ENCODE measurements around the gene KIAA0586. TPM values are rescaled to one million over a fixed set of nuclear protein-coding genes. Genes with fewer than 3 reads are reported as not detected.
"Not testable (repeated sequence)": the region's sequence is repeated elsewhere in the genome, so short reads cannot be mapped to it uniquely, and the experiment has no call there.

KIAA0586 gene
- total RNA-seq (2014; rRNA removed; shearing (Covaris generic)): 17.0 and 27.7 TPM in 2 replicates

- DNase-seq (ENCODE audit: low read depth): peak; percentile 98
Observed at GRCh38 chr14:58427281-58428117, at the start of gene KIAA0586, which contains the start of gene TIMM9. Gene KIAA0586 (plus strand): TSS chr14:58427719. CDS start chr14:58428265, 546 bp downstream. Gene TIMM9 (minus strand): TSS chr14:58427531. CDS start chr14:58411945, 15,586 bp downstream.

GRCh38 chr14:58390830-58391229 is 36.7 kb upstream of the KIAA0586 start:
- no peak for DNase-seq (ENCODE audit: low read depth)

- no peak for DNase-seq (ENCODE audit: low read depth)
Observed at GRCh38 chr14:58395562-58395811, 32.0 kb upstream of the KIAA0586 start.

GRCh38 chr14:58395812-58396788 is 31.4 kb upstream of the KIAA0586 start, which contains the start of gene TOMM20L:
Gene TOMM20L (plus strand): TSS chr14:58395930. CDS start chr14:58395958, 28 bp downstream.
- DNase-seq (ENCODE audit: low read depth): peak; percentile 68

DNA sequence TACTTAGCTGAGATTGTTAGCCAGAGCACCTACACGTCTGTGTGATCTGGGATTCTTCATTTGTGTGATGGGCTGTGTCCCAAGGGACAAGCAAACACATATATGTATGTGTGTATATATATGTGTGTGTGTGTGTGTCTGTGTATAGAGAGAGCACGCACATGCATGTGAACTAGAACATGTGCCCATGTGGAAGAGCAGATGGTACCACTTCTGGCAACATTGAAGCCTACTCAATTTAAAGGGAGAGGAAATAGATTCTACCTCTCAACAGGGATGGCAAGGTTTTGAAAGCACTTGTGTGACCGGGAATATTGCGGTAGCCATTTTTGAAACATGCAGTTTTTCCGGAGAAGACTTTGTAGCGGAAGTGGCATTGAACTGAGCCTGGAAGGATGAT is 30.4 kb upstream of the KIAA0586 start:
- DNase-seq (ENCODE audit: low read depth): no peak

DNA sequence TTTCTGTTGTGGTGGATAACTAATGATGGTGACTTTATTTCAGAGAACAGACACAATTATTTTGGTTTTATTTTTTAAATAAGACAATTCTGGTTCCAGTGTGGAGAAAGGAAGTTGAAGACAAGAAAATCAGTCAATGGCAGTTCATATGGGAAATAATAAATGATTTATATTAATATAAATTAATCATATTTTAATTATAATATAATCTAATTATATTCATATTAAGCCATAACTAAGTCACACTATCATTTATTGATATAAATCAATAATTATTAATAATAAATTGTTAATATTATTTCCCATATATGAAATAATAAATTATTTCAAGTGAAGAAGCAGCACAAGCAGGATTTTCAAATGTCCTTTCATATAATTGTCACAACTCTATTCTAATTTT is 29.0 kb upstream of the KIAA0586 start:
- DNase-seq (ENCODE audit: low read depth): no peak

- DNase-seq (ENCODE audit: low read depth): no peak
Observed at GRCh38 chr14:58398895-58399294, 28.6 kb upstream of the KIAA0586 start.

- no peak for DNase-seq (ENCODE audit: low read depth)
Observed at GRCh38 chr14:58401587-58401986, 25.9 kb upstream of the KIAA0586 start.

GRCh38 chr14:58408681-58409215 is 18.8 kb upstream of the KIAA0586 start:
- no peak for DNase-seq (ENCODE audit: low read depth)

DNA sequence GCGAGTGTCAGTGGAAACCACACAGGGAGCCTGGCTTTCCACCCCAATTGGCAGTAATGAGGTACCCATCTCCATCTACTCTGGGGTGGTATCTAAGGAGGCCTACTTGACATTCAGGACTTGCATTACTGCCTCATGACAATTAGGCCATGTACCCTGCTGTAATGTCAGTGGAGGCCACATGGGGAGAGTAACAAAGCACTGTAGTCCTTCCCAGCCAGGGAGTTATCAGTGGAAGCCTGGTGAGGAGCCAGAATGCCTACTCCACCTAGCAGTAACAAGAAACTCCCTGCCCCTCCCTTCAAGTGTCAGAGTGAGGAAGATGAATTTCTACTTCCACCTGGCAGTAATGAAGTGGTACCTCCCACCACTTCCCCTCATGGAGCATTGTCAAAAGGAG is 12.7 kb upstream of the KIAA0586 start:
- DNase-seq (ENCODE audit: low read depth): peak; percentile 5

- no peak for DNase-seq (ENCODE audit: low read depth)
Observed at GRCh38 chr14:58415636-58416547, 11.6 kb upstream of the KIAA0586 start.

DNA sequence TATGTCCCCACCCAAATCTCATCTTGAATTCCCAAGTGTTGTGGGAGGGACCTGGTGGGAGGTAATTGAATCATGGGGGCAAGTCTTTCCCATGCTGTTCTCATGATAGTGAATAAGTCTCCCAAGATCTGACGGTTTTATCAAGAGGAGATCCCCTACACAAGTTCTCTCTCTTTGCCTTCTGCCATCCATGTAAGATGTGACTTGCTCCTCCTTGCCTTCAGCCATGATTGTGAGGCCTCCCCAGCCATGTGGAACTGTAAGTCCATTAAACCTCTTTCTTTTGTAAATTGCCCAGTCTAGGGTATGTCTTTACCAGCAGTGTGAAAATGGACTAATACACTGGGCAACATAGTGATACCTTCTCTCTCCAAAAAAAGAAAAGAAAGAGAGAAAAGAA is 10.6 kb upstream of the KIAA0586 start:
- DNase-seq (ENCODE audit: low read depth): not testable (repeated sequence)

GRCh38 chr14:58426670-58427280 is 744 bp upstream of the KIAA0586 start:
- peak; percentile 56 for DNase-seq (ENCODE audit: low read depth)

GRCh38 chr14:58428118-58428683 is 682 bp downstream of the KIAA0586 start:
- peak; percentile 69 for DNase-seq (ENCODE audit: low read depth)

DNA sequence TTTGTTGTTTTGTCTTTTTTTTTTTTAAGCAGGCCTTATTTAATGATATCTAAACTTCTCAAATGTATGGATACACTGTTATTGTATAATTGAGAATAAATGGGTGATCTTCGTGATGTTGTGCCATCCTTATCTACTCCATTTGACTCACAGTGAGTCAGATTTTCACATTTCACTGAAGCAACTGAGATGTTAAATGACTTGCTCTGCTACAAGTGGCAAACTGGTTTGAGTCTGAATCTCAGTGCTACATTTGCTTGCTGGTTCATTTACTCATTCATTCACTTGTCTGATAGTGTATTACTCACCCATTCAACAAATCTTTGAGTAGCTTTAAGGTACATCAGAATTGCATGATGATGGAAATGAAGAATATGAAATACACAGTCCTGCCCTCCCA is 2.6 kb downstream of the KIAA0586 start:
- DNase-seq (ENCODE audit: low read depth): peak; percentile 58

- no peak for DNase-seq (ENCODE audit: low read depth)
Observed at GRCh38 chr14:58439476-58439875, 12.0 kb downstream of the KIAA0586 start.

DNA sequence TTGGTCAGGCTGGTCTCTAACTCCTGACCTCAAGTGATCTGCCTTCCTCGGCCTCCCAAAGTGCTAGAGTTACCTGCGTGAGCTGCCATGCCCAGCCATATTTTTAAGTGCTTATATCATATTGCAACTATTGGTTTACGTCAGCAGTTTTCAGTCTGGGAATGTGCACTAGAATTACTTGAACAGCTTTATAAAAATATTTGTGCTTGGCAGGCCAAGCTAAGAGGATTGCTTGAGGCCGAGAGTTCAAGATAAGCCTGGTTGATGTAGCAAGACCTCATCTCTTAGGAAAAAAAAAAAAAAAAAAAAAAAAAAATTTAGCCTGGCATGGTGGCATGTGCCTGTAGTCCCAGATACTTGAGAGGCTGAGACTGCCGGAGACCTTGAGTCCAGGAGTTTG is 17.1 kb downstream of the KIAA0586 start:
- no peak for DNase-seq (ENCODE audit: low read depth)

DNA sequence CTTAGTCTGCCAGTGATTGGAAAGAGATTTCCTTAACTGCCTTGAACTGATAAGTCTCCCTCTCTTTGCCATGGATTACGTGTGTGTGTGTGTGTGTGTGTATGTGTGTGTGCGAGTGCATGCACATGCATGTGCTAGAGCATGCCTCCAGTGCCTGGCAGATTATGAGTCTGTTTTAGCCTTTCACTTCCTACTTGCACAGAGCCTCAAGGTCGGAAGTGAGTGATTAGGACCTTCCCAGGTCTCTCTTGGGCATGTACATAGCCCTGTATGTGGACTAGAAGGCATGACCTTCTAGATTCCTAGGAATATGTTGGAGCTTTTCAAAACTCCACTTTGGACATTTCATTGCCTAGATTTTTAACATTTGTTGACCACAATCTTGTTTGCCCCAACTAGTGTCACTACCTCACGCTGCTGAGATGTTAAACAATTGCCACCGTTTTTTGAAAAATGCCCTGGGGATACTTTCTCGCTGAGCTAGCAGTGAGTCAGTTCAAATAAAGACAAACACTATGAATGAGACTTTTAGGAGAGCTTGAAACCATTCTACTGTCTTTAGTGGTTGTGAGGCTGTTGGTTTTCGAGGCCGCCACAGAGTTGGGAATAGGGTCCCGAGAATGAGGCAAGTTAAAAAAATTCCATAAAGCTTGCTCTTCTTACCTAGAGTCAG is 28.2 kb downstream of the KIAA0586 start:
- peak; percentile 95 for DNase-seq (ENCODE audit: low read depth)

- DNase-seq (ENCODE audit: low read depth): no peak
Observed at GRCh38 chr14:58460772-58461171, 33.3 kb downstream of the KIAA0586 start.

DNA sequence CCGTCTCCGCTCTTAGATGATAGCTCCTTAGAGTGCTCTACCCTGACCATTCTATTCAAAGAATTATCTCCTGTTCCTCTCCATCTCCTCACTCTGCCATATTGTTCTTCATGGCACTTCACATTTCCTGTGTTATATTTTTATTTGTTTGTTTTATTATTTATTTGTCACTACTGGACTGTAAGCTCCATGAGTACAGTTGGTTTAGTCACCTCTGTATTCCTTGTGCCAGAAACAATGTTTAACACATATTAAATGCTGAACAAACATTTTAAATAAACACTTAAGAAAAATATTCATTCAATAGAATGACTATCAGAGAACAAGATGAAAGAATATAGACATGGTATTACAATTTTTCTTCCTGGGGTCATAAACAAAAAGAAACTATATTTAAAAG is 35.6 kb downstream of the KIAA0586 start:
- no peak for DNase-seq (ENCODE audit: low read depth)

Data from M059J (cell line).